Measurements from ENCODE around the gene ZNF561.
A peak's percentile ranks its signal among the peaks of the same experiment; 100 is the strongest.
"Not testable (repeated sequence)": the region's sequence is repeated elsewhere in the genome, so short reads cannot be mapped to it uniquely, and the experiment has no call there.

ZNF561 gene

GRCh38 chr19:9621156-9622037, at the start of gene ZNF561:
TSS of gene ZNF561 (minus strand) at chr19:9621232. CDS start at chr19:9619456, 1,776 bp downstream.
- peak; percentile 85 for DNase-seq (ENCODE audit: low spot score)

- no peak for DNase-seq (ENCODE audit: low spot score)
These were observed 47.5 kb upstream of the ZNF561 start for GRCh38 chr19:9668544-9668943.

GRCh38 chr19:9667898-9668297, 46.9 kb upstream of the ZNF561 start:
- no peak for DNase-seq (ENCODE audit: low spot score)

- DNase-seq (ENCODE audit: low spot score) = no peak
These were observed 37.7 kb upstream of the ZNF561 start for GRCh38 chr19:9658769-9659168.

- DNase-seq (ENCODE audit: low spot score) = not testable (repeated sequence)
These were observed 32.1 kb upstream of the ZNF561 start for GRCh38 chr19:9653066-9653555.

- DNase-seq (ENCODE audit: low spot score) = not testable (repeated sequence)
These were observed 30.4 kb upstream of the ZNF561 start for GRCh38 chr19:9651464-9651863.

GRCh38 chr19:9650345-9650744, 29.3 kb upstream of the ZNF561 start:
- no peak for DNase-seq (ENCODE audit: low spot score)

GRCh38 chr19:9645472-9645871, 24.4 kb upstream of the ZNF561 start:
- DNase-seq (ENCODE audit: low spot score) = no peak

- no peak for DNase-seq (ENCODE audit: low spot score)
These were observed 23.4 kb upstream of the ZNF561 start for GRCh38 chr19:9644472-9644871.

GRCh38 chr19:9641810-9642209, 20.8 kb upstream of the ZNF561 start:
- DNase-seq (ENCODE audit: low spot score) = no peak

GRCh38 chr19:9640956-9641355, 19.9 kb upstream of the ZNF561 start:
- no peak for DNase-seq (ENCODE audit: low spot score)

- DNase-seq (ENCODE audit: low spot score) = no peak
These were observed 15.0 kb upstream of the ZNF561 start for GRCh38 chr19:9636018-9636417.

GRCh38 chr19:9627856-9628255, 6.8 kb upstream of the ZNF561 start:
- no peak for DNase-seq (ENCODE audit: low spot score)

GRCh38 chr19:9622531-9622930, 1.5 kb upstream of the ZNF561 start:
- DNase-seq (ENCODE audit: low spot score) = no peak

- DNase-seq (ENCODE audit: low spot score) = no peak
These were observed 233 bp downstream of the ZNF561 start for GRCh38 chr19:9620842-9621155.

GRCh38 chr19:9615844-9616243, 5.2 kb downstream of the ZNF561 start:
- DNase-seq (ENCODE audit: low spot score) = no peak

- no peak for DNase-seq (ENCODE audit: low spot score)
These were observed 10.4 kb downstream of the ZNF561 start for GRCh38 chr19:9610484-9611113.

- no peak for DNase-seq (ENCODE audit: low spot score)
These were observed 12.1 kb downstream of the ZNF561 start for GRCh38 chr19:9608912-9609311.

GRCh38 chr19:9597027-9597426, 24.0 kb downstream of the ZNF561 start:
- DNase-seq (ENCODE audit: low spot score) = no peak

GRCh38 chr19:9586764-9587163, 34.3 kb downstream of the ZNF561 start:
- peak; percentile 75 for DNase-seq (ENCODE audit: low spot score)

GRCh38 chr19:9584073-9584833, 36.8 kb downstream of the ZNF561 start, which contains the start of gene ZNF121:
TSS of gene ZNF121 (minus strand) at chr19:9584504. CDS start at chr19:9568097, 16,407 bp downstream.
- DNase-seq (ENCODE audit: low spot score) = peak; percentile 71

GRCh38 chr19:9582081-9582725, 38.8 kb downstream of the ZNF561 start:
- DNase-seq (ENCODE audit: low spot score) = not testable (repeated sequence)

Data from CD4-positive, alpha-beta T cell treated with Interleukin-6 at 100 ng/mL for 8 hours (primary cell).